ENCODE data around the gene HTR4. TPM values are rescaled to one million over a fixed set of nuclear protein-coding genes. Genes with fewer than 3 reads are reported as not detected.

Gene HTR4
- total and polyA plus RNA-seq, 4 experiments from 2014 or later, result not detected

DNA sequence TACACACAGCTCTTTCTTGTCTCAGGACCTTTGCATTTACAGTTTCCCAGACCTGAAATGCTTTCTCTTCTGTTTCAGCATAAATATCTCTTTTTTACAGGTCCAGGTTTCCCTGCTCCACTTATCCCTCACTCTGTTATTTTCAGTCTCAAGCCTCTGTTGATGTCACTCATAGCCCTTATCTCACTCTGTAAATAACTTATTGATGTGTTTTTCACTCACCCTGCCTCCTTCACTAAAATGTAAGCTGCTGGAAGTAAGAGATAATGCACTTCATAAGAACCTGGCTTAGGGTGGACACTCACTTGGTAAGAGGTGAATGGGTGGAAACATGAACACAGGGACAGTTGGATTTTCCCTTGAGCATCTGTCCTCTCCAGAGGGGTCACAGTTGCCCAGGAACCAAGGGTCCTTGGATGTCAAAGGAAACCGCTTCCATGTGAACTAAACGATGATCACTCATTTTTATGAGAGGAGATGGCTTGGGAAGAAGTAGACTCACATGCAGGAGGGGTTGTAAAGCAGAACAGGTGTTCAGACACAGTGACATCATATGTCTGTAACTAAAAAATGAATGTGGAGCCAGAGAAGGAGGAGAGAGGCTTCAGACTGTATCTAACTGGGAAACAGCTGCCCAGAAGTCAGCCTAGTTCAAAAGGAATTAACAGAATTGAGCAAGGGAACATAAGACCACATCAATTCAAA, 5.5 kb upstream of the HTR4 start:
- Histone ChIP-seq H3K4me3 (ENCODE audit: low read length in 2 of 2) (no peak overlapping the region), H3K36me3 (ENCODE audit: insufficient read depth, low read length) (no peaks in the 10 kb centered on the region), H3K4me1 (ENCODE audit: insufficient read depth, low read length) (no peaks in the 10 kb centered on the region), H3K27ac (ENCODE audit: low read depth, low read length) (no peak overlapping the region), H3K9me3 (ENCODE audit: control insufficient read depth in 1 of 2, low read length in 2 of 2) (no peaks in the 10 kb centered on the region), H3K27me3 (ENCODE audit: insufficient read depth, low read length) (peaks cover 4% of the 10 kb centered on the region)
- H3K27ac Mint-ChIP-seq, result peak overlapping the region in 1 of 7 donors; percentile 26
- no peak for DNase-seq
- ChIA-PET POLR2A (ENCODE audit: partially characterized antibody) (no interaction called here), CTCF (ENCODE audit: partially characterized antibody) (no interaction called here)
- H3K36me3 Mint-ChIP-seq, result no peaks in the 10 kb centered on the region
- H3K4me3 Mint-ChIP-seq, result no peak overlapping the region
- H3K4me1 Mint-ChIP-seq, result peaks cover 0 to 2% (median under 1%) of the 10 kb centered on the region in 4 donors
- H3K9me3 Mint-ChIP-seq, result no peaks in the 10 kb centered on the region
- intact Hi-C loops (cut with micrococcal nuclease), result no loop called here
- H3K27me3 Mint-ChIP-seq, result peaks cover 17 to 36% of the 10 kb centered on the region in 2 donors

DNA sequence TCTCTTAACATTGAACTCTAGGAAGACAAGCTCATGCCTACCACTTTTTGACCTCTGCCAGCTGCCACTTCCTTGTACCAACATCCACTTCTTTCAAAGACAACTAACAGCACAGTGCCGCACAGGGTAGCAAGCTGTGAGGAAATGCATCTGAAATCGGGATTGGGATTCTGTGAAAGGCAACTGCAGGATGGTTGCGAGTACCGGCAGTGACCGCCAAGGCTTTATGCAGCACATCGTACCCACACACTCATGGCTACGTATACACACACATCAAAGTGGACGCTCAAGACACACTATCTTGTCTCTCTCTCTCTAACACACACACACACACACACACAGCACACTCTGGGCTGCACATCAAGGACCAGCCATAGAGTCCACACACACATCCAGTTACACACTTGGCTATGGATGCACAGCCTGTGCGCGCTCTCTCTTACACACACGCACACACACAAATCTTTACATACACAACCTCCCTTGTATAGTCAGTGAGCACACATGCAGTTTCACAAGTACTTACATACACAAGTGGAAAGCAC, 964 bp downstream of the HTR4 start:
- H3K4me3 Mint-ChIP-seq, result no peak overlapping the region
- ChIA-PET CTCF (ENCODE audit: partially characterized antibody) (no interaction called here), POLR2A (ENCODE audit: partially characterized antibody) (no interaction called here)
- H3K9me3 Mint-ChIP-seq, result no peaks in the 10 kb centered on the region
- H3K27me3 Mint-ChIP-seq, result peaks cover 33 to 44% of the 10 kb centered on the region in 2 donors
- H3K36me3 Mint-ChIP-seq, result no peaks in the 10 kb centered on the region
- H3K4me3 ChIP-seq (ENCODE audit: low read length in 2 of 2), result no peak overlapping the region
- no peak overlapping the region for H3K27ac Mint-ChIP-seq
- H3K27me3 ChIP-seq (ENCODE audit: insufficient read depth, low read length), result no peaks in the 10 kb centered on the region
- no peaks in the 10 kb centered on the region for H3K36me3 ChIP-seq (ENCODE audit: insufficient read depth, low read length)
- intact Hi-C loops (cut with micrococcal nuclease), result no loop called here
- H3K9me3 ChIP-seq (ENCODE audit: control insufficient read depth in 1 of 2, low read length in 2 of 2), result no peaks in the 10 kb centered on the region
- DNase-seq, result no peak
- H3K4me1 ChIP-seq (ENCODE audit: insufficient read depth, low read length), result no peaks in the 10 kb centered on the region
- no peak overlapping the region for H3K27ac ChIP-seq (ENCODE audit: low read depth, low read length)
- H3K4me1 Mint-ChIP-seq, result peaks cover 0 to 4% (median 3%) of the 10 kb centered on the region in 4 donors

DNA sequence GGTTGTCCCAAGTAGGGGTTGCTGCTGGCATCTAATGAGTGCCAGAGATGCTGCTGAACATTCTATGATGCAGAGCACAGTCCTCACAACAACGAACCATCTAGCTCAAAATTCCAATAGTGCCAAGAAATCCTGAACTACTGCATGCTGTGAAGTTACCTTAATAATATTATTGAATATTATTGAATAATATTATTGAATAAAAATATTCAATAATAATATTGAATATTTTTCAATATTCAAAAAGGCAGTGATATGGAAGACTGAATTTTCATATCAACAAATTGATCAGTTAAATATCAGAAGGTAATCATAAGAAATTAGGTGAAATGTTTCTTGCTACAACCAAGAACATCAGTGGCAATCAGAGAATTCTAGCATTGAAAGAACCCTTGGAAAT, 2.8 kb downstream of the HTR4 start:
- H3K27ac ChIP-seq (ENCODE audit: low read depth, low read length), result no peak overlapping the region
- CTCF ChIA-PET (ENCODE audit: partially characterized antibody), result no interaction called here
- intact Hi-C loops (cut with micrococcal nuclease), result no loop called here
- no peaks in the 10 kb centered on the region for H3K4me1 ChIP-seq (ENCODE audit: insufficient read depth, low read length)
- H3K27ac Mint-ChIP-seq, result no peak overlapping the region
- no peak for DNase-seq
- H3K36me3 Mint-ChIP-seq, result no peaks in the 10 kb centered on the region
- no peaks in the 10 kb centered on the region for H3K27me3 ChIP-seq (ENCODE audit: insufficient read depth, low read length)
- no peaks in the 10 kb centered on the region for H3K36me3 ChIP-seq (ENCODE audit: insufficient read depth, low read length)
- H3K9me3 Mint-ChIP-seq, result no peaks in the 10 kb centered on the region
- H3K27me3 Mint-ChIP-seq, result peaks cover 31 to 39% of the 10 kb centered on the region in 2 donors
- no peaks in the 10 kb centered on the region for H3K9me3 ChIP-seq (ENCODE audit: control insufficient read depth in 1 of 2, low read length in 2 of 2)
- no peak overlapping the region for H3K4me3 Mint-ChIP-seq
- H3K4me3 ChIP-seq (ENCODE audit: low read length in 2 of 2), result no peak overlapping the region
- POLR2A ChIA-PET (ENCODE audit: partially characterized antibody), result no interaction called here
- H3K4me1 Mint-ChIP-seq, result peaks cover 0 to 4% (median 3%) of the 10 kb centered on the region in 4 donors

DNA sequence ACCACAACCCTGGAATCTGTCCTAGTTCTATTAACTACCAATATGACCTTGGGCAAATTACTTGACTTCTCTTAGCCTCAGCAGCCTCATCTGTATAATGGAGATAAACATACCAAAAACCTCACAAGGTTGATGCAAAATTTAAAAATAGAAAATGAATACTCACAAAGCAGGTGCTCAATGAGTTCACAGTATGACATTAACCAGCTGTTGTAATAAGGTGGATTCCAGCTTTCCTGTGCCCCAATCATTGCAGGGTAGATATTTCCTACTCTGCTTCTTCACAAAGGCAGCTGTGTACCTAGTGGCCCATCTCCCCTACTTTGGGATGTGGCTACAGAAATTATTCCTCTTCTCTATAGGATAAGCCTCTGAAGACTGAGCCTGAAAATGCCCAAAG, 8.8 kb downstream of the HTR4 start:
- Mint-ChIP-seq H3K36me3 (no peaks in the 10 kb centered on the region), H3K27me3 (peaks cover 13 to 22% of the 10 kb centered on the region in 2 donors), H3K27ac (no peak overlapping the region), H3K4me1 (no peaks in the 10 kb centered on the region), H3K4me3 (no peak overlapping the region), H3K9me3 (no peaks in the 10 kb centered on the region)
- Histone ChIP-seq H3K27me3 (ENCODE audit: insufficient read depth, low read length) (no peaks in the 10 kb centered on the region), H3K36me3 (ENCODE audit: insufficient read depth, low read length) (no peaks in the 10 kb centered on the region), H3K27ac (ENCODE audit: low read depth, low read length) (no peak overlapping the region), H3K9me3 (ENCODE audit: control insufficient read depth in 1 of 2, low read length in 2 of 2) (no peaks in the 10 kb centered on the region), H3K4me3 (ENCODE audit: low read length in 2 of 2) (no peak overlapping the region), H3K4me1 (ENCODE audit: insufficient read depth, low read length) (no peaks in the 10 kb centered on the region)
- DNase-seq, result no peak
- CTCF ChIA-PET (ENCODE audit: partially characterized antibody), result no interaction called here
- POLR2A ChIA-PET (ENCODE audit: partially characterized antibody), result no interaction called here
- intact Hi-C loops (cut with micrococcal nuclease), result no loop called here

DNA sequence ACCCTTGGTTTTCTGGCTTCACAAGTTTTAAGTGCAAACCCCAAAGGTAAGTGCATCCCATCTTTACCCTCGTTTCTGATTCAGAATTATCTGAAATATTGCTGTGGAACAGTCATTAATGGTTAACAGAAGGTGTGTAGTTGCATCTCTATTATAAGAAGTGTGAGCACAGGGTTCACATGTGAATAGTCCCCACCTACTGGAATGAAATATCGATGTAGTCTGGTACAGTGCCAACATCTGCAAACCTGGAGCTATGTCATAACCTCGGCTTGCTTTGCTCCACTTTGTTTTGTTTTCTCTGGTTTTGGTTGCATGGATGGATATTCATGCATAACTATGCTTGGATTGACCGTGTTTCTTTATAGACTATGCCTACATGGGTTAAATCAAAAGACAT, 12.6 kb downstream of the HTR4 start:
- Mint-ChIP-seq H3K4me3 (no peak overlapping the region), H3K36me3 (no peaks in the 10 kb centered on the region), H3K4me1 (no peaks in the 10 kb centered on the region), H3K27me3 (peaks cover 19 to 28% of the 10 kb centered on the region in 2 donors), H3K27ac (no peak overlapping the region), H3K9me3 (no peaks in the 10 kb centered on the region)
- no peak overlapping the region for H3K4me3 ChIP-seq (ENCODE audit: low read length in 2 of 2)
- POLR2A ChIA-PET (ENCODE audit: partially characterized antibody), result no interaction called here
- intact Hi-C loops (cut with micrococcal nuclease), result no loop called here
- H3K4me1 ChIP-seq (ENCODE audit: insufficient read depth, low read length), result no peaks in the 10 kb centered on the region
- H3K27ac ChIP-seq (ENCODE audit: low read depth, low read length), result no peak overlapping the region
- no peak for DNase-seq
- CTCF ChIA-PET (ENCODE audit: partially characterized antibody), result no interaction called here
- H3K9me3 ChIP-seq (ENCODE audit: control insufficient read depth in 1 of 2, low read length in 2 of 2), result no peaks in the 10 kb centered on the region
- no peaks in the 10 kb centered on the region for H3K27me3 ChIP-seq (ENCODE audit: insufficient read depth, low read length)
- H3K36me3 ChIP-seq (ENCODE audit: insufficient read depth, low read length), result no peaks in the 10 kb centered on the region

DNA sequence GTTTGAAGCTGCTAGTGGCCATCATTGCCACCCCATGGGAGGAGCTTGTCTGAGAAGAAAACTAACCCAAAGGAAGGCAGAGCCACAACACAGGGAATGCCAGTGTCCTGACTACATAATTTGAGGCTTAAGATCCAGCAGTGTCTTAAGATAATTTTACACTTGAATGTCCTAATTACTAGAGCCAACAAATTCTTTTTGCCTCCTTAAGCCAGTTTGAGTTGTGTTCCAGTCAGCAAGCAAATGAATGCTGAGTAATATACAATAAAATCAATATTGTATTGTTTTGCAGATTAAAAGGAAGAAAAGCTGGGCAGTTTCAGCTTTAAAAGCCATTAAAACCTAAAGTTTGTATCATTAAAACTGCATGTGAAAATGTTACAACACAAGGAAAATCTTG, 13.9 kb downstream of the HTR4 start:
- Mint-ChIP-seq H3K4me1 (no peaks in the 10 kb centered on the region), H3K9me3 (no peaks in the 10 kb centered on the region), H3K36me3 (no peaks in the 10 kb centered on the region), H3K27me3 (peaks cover 19 to 24% of the 10 kb centered on the region in 2 donors), H3K27ac (no peak overlapping the region), H3K4me3 (no peak overlapping the region)
- ChIA-PET CTCF (ENCODE audit: partially characterized antibody) (no interaction called here), POLR2A (ENCODE audit: partially characterized antibody) (no interaction called here)
- DNase-seq, result no peak
- intact Hi-C loops (cut with micrococcal nuclease), result no loop called here
- no peak overlapping the region for H3K27ac ChIP-seq (ENCODE audit: low read depth, low read length)
- no peaks in the 10 kb centered on the region for H3K9me3 ChIP-seq (ENCODE audit: control insufficient read depth in 1 of 2, low read length in 2 of 2)
- H3K4me1 ChIP-seq (ENCODE audit: insufficient read depth, low read length), result no peaks in the 10 kb centered on the region
- H3K36me3 ChIP-seq (ENCODE audit: insufficient read depth, low read length), result no peaks in the 10 kb centered on the region
- H3K27me3 ChIP-seq (ENCODE audit: insufficient read depth, low read length), result no peaks in the 10 kb centered on the region
- no peak overlapping the region for H3K4me3 ChIP-seq (ENCODE audit: low read length in 2 of 2)

DNA sequence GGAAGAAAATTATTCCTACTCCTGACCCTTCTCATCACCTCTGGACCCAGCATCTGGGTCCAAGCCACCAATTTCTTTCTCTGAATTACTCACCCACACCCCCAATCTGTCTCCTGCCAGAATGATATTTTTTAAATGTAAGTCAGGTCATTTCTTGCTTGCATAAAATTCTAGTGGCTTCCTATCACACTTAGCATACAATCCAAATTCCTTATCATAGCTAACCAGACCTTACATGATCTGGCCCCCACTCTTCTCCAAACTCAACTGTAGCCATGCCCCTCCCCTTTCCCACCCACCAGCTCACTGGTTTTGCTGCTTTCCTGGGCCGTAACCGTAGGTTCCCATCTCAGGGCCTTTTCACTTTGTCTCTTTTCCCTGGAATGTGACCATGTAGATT, 15.2 kb downstream of the HTR4 start:
- ChIA-PET CTCF (ENCODE audit: partially characterized antibody) (no interaction called here), POLR2A (ENCODE audit: partially characterized antibody) (no interaction called here)
- intact Hi-C loops (cut with micrococcal nuclease), result no loop called here
- Histone ChIP-seq H3K27ac (ENCODE audit: low read depth, low read length) (no peak overlapping the region), H3K4me3 (ENCODE audit: low read length in 2 of 2) (no peak overlapping the region), H3K4me1 (ENCODE audit: insufficient read depth, low read length) (no peaks in the 10 kb centered on the region), H3K27me3 (ENCODE audit: insufficient read depth, low read length) (no peaks in the 10 kb centered on the region), H3K36me3 (ENCODE audit: insufficient read depth, low read length) (no peaks in the 10 kb centered on the region), H3K9me3 (ENCODE audit: control insufficient read depth in 1 of 2, low read length in 2 of 2) (no peaks in the 10 kb centered on the region)
- no peaks in the 10 kb centered on the region for H3K9me3 Mint-ChIP-seq
- DNase-seq, result no peak
- no peak overlapping the region for H3K27ac Mint-ChIP-seq
- H3K4me3 Mint-ChIP-seq, result no peak overlapping the region
- H3K27me3 Mint-ChIP-seq, result peaks cover 19 to 26% of the 10 kb centered on the region in 2 donors
- H3K4me1 Mint-ChIP-seq, result no peaks in the 10 kb centered on the region
- no peaks in the 10 kb centered on the region for H3K36me3 Mint-ChIP-seq

Data from CD4-positive, alpha-beta memory T cell (primary cell).